HTERT RPE-1 (cell line): ENCODE measurements around the gene OVOL1.
"Not testable (repeated sequence)": the region's sequence is repeated elsewhere in the genome, so short reads cannot be mapped to it uniquely, and the experiment has no call there.

Source experiments
- in situ Hi-C: fragments of 300-500 bp; cut with MboI; formaldehyde crosslinking; loops from 4 replicates; pipeline ENCODE4 v1.14.3; 2020; ENCODE audit warnings: low sequenced_read_pairs

The OVOL1 gene

DNA sequence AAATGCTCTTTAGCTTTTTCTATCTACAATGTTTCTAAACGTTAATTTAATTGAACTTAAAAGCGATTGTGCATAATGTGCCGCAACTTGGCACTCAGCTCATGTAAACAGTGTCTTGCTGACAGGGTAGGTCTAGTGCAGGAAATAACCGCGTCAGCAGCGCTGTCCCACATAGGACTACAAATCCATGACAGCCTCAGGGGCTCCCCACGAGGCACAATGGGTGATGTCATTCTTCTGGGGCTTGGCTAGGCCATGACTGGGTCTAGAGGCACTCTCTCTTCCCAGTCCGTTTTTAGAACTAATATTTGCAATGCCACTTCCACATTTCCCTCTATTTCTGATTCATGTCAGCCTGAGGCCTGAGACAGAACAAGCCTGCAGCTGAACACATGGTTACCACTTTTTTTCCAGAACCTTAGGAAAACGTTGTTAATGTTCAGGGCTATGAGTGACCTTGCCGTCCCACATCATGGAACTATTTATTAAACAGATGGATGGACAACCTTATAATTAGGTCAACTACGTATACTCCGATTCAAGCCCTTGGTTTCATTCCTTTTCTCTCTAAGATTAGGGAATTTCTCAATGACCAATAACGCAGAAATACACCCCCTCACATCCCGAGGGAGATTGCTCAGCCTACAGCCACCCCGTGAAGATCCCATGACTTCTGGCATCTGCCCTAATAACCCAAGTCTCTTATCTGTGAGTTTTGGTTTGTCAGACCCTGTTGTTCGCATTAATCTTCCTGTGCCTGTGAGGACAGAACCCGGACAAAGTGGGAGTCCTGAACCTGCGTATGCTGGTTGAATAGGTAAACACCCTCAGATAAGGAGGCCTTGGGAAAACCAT lies 27.5 kb downstream of the OVOL1 start:
- in situ Hi-C loops, result no loop called here

DNA sequence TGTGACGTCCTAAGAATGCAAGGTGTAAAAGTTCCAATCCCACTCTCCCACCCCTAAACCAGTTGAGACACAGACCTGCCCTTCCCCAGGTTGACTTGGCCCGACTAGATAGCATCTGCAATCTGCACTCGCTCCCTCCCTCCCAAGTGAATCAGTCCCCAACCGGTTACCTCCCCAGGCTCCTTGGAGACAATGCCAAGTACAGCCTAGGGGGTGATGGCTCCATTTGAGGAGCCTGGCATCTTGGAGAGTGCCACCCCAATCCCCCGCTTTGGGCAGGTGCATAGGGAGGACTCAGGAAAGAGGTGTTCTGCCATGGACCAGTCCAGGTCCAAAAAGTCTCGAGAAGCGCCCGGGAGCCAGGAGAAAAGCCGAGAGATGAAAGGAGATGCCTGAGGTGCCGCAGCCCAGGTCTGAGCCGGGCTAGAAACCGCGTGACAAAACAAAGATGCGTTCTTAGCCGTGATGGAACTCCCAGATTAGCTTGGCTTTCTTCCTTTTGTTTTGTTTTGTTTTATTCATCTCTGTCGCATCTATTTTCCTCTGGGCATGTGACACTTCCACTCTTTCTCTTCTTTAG lies 28.2 kb downstream of the OVOL1 start:
- in situ Hi-C loops, result no loop called here

DNA sequence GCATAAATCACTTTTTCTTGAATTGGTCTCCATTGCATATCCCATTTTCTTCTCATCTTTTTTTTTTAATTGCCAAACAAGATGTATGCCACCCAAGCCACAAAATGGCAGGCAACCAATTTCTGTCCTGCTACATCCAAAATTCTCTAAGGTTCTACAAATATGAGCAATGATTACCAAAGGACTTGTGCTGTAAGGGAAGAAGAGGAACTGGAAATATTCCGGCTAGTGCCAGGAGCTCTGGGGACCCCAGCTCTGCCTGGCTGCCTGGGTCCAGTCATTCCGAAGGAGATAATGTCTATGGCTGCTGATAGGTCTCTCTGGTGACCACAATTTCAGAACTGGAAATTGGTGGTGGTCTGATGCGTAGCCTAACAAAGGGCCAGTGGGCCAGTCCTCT lies 29.8 kb downstream of the OVOL1 start:
- in situ Hi-C loops, result no loop called here

DNA sequence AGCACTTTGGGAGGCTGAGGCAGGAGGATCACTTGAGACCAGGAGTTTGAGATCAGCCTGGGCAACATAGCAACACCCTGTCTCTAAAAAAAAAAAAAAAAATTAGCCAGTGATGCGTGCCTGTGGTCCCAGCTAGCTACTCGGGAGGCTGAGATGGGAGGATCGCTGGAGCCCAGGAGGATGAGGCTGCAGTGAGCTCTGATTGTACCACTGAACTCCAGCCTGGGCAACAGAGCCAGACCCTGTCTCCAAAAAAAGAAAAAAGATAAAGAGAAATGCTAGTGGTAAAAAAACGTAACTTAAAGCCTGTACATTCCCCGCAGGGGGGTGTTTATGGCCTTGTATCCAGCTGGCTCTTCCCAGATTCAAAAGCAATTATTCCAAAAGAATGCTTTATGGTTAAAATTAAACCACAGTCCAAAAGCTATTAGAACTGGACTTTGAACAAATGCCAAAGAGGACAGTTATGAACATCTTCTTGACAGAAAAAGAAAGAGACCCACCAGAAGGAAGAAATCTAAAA lies 30.5 kb downstream of the OVOL1 start:
- in situ Hi-C loops, result no loop called here

DNA sequence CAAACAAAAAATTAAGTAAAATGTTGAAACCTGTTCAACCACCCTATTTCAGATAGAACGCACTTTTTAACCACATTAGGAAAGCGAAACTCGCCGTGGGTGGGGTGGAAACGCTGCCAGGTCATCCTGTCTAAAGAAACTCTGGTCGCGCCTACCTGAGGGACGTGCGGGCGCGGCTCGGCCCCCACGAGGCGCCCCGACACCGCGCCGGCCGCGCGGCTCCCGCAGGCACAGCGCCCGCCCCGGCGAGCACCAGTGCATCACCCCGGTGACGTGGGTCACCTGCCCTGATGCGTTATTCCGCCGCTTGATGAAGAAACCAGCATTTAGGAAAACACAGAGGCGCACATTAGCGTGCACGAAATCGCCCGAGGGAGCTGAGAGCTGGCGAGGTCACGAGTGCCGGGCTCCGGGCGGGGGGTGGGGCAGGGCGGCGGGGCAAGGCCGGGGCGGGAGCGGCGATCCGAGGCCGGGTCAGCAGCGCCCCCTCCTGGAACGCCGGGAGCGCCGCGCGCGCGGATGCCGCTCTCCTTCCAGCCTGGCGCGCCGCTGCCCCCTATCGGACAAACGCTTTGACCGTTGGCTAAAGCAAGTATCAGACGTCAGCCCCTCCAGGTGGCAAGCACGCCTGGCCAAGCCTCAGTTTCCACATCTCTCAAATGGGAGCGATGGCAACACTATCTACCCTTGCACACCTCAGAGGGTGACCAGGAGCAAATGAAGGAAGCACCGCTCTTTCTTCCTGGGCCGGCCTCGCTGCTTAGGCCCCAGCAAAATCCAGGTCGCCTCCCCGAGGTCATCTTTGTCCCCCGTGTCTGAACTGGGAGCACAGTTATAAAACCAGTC lies 31.2 kb downstream of the OVOL1 start:
- in situ Hi-C loops, result no loop called here

DNA sequence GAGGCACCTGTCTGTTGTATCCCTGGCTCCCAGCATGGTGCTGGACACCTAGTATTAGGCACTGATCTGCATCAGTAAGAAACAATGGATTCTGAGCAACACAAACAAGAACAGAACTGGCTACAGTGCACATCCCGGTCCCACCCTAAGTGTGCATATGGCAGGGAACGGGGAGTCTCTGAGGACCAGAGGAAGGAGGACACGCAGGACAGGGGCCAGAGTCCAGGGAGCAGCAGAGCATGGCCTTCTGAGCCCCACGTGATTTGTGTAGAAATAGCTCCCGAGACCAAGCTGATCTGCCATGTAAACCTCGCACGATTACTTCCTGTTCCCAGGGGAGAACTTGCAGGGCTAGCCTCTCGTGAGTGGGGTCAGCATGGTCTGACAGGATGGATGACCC lies 34.2 kb downstream of the OVOL1 start:
- in situ Hi-C loops, result no loop called here

DNA sequence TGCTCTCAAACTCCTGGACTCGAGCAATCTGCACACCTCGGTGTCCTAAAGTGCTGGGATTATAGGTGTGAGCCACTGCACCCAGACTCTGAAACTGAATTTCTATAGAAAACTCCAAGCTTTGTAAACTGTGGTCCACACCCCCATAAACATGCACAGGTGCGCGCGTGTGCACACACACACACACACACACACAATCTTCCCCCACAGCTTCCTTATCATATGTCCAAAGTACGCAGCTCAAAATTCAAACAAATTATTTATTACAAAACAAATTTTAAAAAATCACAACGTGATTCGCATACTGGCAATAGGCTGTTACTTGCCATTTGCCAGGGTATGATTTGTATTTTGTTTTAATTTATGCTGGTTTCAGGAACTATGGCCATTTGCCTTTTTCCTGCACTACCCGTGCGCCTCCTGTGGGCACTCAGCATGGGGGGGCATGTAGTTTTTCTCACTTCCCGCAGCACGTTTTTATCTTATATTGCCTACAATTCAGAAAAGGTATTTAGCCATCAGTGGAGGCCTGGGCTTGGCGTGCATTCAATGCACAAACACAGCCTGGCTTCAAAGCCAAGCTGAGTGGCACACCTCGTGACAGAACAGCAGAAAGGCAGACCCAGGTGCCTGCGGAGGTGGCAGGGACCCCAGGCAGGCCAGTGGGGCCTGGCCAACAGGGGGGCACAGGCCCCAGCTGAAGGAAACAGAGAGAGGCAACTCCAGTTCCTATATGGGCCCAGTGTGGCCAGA lies 36.1 kb downstream of the OVOL1 start:
- in situ Hi-C loops, result no loop called here

DNA sequence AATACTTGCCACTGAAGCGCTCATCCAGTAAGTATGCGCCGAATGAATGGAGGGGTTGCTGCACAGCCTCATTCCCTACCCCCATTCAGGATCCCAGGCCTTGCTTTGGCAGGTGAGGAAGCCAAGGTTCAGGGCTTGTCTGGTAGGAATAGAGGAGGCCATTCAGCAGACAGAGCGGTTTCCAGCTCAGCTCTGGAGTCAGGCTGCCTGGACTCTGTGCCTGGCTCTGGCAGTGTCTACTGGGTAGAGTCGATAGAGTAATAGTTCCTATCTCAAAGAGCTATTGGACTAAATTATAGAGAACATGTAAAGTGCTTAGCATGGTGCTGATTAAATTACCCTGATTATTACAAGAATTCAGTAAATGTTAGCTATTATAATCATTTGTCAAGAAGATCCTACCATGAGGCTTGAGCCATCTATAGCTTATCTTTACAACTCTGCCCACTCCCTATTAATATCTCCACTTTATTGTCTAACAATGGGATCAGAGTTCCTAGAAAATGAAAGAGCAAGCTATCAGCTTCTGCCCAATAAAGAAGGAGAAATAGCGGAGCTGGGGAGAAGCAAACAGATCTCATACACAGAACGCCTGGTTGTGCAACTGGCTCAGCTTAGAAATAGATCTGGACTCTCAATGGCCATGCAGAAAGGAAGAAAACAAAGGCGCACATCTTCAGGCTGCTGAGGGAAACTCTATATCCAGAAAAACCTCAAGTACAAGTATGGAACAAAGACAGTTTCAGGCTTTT lies 40.3 kb downstream of the OVOL1 start:
- in situ Hi-C loops, result no loop called here

DNA sequence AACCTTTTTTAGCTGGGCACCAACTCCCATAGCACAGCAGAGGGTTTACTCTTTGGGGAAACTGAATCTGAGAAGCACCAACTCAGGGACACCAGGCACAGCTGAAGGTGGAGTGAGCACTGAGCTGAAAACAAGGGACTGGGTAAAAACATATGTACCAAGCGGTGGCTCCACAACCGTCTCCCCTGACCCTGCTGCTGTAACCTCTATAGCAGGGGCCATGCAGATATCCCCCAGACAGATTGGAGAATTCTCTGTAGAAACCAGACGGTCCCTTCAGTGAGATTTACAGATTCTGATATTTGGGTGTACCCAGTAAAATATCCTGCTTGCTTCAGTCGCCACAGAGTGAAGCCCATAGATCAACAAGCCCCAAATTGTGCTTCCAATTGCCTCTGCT lies 42.6 kb downstream of the OVOL1 start:
- in situ Hi-C loops, result no loop called here

DNA sequence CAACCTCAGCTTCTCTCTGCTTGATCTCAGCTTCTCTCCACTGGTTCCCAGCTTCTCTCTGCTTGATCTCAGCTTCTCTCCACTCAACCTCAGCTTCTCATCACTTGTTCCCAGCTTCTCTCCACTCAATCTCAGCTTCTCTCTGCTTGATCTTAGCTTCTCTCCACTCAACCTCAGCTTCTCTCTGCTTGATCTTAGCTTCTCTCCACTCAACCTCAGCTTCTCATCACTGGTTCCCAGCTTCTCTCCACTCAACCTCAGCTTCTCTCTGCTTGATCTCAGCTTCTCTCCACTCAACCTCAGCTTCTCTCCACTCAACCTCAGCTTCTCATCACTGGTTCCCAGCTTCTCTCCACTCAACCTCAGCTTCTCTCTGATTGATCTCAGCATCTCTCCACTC lies 45.4 kb downstream of the OVOL1 start:
- in situ Hi-C loops, result not testable (repeated sequence)

DNA sequence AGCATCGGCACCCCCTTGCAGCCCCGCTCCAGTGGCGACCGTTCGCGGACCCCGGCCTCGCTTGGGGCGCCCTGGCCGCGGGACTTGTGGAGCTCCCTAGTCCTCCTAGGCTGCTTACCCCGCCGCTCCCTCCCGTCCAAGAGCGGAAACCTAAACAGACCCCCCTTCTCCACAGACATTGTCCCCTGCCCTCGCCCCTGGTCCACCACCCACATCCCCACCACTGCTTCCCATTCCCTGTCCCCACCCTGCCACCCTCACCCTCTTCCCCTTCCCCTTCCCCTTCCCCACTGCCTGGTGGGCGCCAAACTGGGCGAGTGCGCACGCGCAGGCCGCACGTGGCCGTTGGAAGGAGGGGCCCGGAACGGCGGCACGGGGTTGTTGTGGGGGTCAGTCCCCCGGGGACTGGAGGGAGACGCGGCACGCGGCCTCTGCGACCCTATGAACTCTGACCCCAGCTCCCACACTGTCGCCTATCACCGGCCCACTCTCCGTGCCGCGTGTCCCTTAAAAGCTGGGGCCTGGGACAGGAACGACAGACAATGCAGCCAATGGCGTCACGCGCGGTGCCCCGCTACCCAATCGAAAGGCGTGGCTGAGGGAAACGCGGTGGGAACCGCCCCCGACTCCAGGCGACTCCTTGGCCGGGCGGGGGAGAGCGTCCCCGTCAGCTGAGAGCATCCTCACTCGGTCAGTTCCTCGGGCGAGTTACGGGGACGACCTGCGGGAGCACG lies 46.6 kb downstream of the OVOL1 start, which contains the start of gene SNX32:
Gene SNX32 (plus strand): TSS at position 667 of the 734 bp plus-strand sequence. CDS start 103 bp downstream, outside the sequence.
- in situ Hi-C loops, result no loop called here

DNA sequence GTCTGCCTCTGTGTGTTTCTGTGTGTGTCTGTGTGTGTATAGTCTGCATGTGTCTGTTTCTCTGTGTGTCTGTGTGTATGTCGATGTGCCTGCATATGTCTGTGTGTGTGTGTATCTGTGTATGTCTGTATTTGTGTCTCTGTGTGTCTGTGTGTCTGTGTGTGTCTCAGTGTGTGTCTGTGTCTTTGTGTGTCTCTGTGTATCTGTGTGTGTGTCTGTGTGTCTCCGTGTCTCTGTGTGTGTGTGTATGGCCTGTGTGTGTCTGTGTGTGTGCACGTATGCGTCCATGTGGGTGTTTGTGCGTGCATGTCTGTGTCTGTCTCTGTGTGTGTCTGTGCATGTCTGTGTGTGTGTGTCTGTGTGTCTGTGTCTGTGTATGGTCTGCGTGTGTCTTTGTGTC lies 47.3 kb downstream of the OVOL1 start:
- in situ Hi-C loops, result no loop called here

DNA sequence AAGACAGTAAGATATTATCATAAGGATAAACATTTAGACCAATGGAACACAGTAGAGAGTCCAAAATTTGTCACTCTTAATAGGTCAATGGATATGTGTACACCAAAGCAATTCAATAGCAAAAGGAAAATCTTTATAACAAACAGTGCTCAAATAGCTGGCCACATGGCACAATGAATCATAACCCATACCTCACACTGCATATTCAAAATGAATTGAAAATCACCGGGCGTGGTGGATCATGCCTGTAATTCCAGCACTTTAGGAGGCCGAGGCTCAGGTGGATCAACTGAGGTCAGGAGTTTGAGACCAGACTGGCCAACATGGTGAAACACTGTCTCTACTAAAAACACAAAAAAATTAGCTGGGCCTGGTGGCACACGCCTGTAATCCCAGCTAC lies 55.3 kb downstream of the OVOL1 start:
- in situ Hi-C loops, result no loop called here

DNA sequence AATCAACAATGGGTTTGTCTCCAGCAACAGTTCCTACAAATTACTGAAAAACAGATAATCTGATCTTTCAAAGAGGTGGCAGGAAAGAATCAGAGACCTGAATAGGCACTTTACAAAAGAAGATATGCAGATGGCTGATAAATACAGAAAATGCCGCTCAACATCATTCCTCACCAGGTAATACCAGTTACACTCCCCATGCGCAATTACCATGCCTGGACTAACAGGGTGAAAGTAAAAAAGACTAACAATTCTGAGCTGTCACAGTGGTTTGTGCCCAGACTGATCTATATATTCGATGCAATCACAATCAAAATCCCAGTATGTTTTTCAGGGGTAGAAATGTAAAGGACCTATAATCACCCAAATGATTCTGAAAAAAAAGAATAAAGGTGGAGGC lies 56.9 kb downstream of the OVOL1 start:
- in situ Hi-C loops, result no loop called here

DNA sequence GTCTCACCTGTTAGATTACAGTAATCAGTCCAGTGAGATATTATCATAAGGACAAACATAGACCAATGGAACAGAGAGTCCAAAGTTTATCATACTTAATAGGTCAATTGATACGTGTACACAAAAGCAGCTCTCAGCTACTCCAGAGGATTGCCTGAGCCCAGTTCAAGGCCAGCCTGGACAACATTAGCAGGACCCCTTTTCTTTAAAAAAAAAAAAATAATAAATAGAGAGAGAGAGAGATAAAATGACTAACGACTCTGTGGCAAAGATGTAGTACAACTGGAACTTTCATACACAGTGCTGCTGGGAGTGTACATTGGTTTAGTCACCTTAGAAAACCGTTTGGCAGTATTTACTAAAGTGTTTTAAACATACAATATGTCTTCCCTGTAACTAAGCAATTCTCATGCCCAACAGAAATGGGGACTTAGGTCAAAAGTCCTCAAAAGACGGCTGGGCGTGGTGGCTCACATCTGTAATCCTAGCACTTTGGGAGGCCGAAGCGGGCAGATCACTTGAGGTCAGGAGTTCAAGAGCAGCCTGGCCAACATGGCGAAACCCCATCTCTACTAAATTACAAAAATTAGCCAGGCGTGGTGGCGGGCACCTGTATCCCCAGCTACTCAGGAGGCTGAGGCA lies 57.5 kb downstream of the OVOL1 start:
- in situ Hi-C loops, result no loop called here
